ENCODE data around the gene MRGPRX1.
"Not testable (repeated sequence)": the region's sequence is repeated elsewhere in the genome, so short reads cannot be mapped to it uniquely, and the experiment has no call there.

The MRGPRX1 gene

GRCh38 chr11:18939314-18939713, at the start of gene MRGPRX1:
Gene MRGPRX1, minus strand, starts transcription at chr11:18939414. Its CDS starts 4,630 bp downstream, at chr11:18934784.
- no peak for DNase-seq (ENCODE audit: low read depth)

GRCh38 chr11:18987454-18988231, 48.4 kb upstream of the MRGPRX1 start:
- DNase-seq (ENCODE audit: low read depth): peak; percentile 3

- no peak for DNase-seq (ENCODE audit: low read depth)
These were observed 47.5 kb upstream of the MRGPRX1 start for GRCh38 chr11:18986744-18987143.

- no peak for DNase-seq (ENCODE audit: low read depth)
These were observed 42.7 kb upstream of the MRGPRX1 start for GRCh38 chr11:18981897-18982296.

GRCh38 chr11:18974192-18974591, 35.0 kb upstream of the MRGPRX1 start:
- DNase-seq (ENCODE audit: low read depth): no peak

GRCh38 chr11:18972336-18972735, 33.1 kb upstream of the MRGPRX1 start:
- no peak for DNase-seq (ENCODE audit: low read depth)

- DNase-seq (ENCODE audit: low read depth): no peak
These were observed 30.5 kb upstream of the MRGPRX1 start for GRCh38 chr11:18969720-18970119.

GRCh38 chr11:18958221-18958910, 19.2 kb upstream of the MRGPRX1 start:
- no peak for DNase-seq (ENCODE audit: low read depth)

- DNase-seq (ENCODE audit: low read depth): no peak
These were observed 17.4 kb upstream of the MRGPRX1 start for GRCh38 chr11:18956630-18957029.

GRCh38 chr11:18936002-18936673, 3.1 kb downstream of the MRGPRX1 start:
- no peak for DNase-seq (ENCODE audit: low read depth)

- DNase-seq (ENCODE audit: low read depth): no peak
These were observed 4.9 kb downstream of the MRGPRX1 start for GRCh38 chr11:18934195-18934814.

- no peak for DNase-seq (ENCODE audit: low read depth)
These were observed 11.5 kb downstream of the MRGPRX1 start for GRCh38 chr11:18927550-18928322.

GRCh38 chr11:18925426-18925825, 13.8 kb downstream of the MRGPRX1 start:
- DNase-seq (ENCODE audit: low read depth): not testable (repeated sequence)

GRCh38 chr11:18912883-18913282, 26.3 kb downstream of the MRGPRX1 start:
- DNase-seq (ENCODE audit: low read depth): no peak

GRCh38 chr11:18907391-18907790, 31.8 kb downstream of the MRGPRX1 start:
- DNase-seq (ENCODE audit: low read depth): no peak

GRCh38 chr11:18900637-18901036, 38.6 kb downstream of the MRGPRX1 start:
- not testable (repeated sequence) for DNase-seq (ENCODE audit: low read depth)

GRCh38 chr11:18900151-18900611, 39.0 kb downstream of the MRGPRX1 start:
- not testable (repeated sequence) for DNase-seq (ENCODE audit: low read depth)

GRCh38 chr11:18891712-18892111, 47.5 kb downstream of the MRGPRX1 start:
- not testable (repeated sequence) for DNase-seq (ENCODE audit: low read depth)

- DNase-seq (ENCODE audit: low read depth): no peak
These were observed 48.6 kb downstream of the MRGPRX1 start for GRCh38 chr11:18890615-18891014.

Measured in GM04503 (cell line).